ENCODE data around the gene BCDIN3D.

The BCDIN3D gene

GRCh38 chr12:49794021-49794420 is 48.9 kb downstream of the BCDIN3D start:
- DNase-seq: no peak

DNA sequence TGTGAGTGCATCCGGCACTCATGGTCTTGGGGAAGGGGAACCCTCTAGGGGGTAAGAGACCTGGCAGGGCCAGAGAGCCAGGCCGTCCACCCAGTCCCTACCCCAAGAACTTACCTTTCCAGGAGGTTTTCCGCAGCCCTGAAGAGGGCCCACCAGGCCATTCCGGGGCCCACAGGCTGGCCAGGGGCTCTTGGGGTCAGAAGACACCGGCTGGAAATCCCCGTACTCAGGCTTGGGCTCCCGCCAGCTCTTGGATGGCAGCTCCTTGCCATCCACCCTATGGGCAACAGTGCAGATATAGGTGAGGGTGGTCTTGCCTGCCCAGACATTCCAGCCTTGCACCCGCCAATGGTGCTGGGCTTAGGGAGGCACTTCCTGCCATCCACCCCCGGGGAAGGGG is 49.3 kb downstream of the BCDIN3D start:
- no peak for DNase-seq

DNA sequence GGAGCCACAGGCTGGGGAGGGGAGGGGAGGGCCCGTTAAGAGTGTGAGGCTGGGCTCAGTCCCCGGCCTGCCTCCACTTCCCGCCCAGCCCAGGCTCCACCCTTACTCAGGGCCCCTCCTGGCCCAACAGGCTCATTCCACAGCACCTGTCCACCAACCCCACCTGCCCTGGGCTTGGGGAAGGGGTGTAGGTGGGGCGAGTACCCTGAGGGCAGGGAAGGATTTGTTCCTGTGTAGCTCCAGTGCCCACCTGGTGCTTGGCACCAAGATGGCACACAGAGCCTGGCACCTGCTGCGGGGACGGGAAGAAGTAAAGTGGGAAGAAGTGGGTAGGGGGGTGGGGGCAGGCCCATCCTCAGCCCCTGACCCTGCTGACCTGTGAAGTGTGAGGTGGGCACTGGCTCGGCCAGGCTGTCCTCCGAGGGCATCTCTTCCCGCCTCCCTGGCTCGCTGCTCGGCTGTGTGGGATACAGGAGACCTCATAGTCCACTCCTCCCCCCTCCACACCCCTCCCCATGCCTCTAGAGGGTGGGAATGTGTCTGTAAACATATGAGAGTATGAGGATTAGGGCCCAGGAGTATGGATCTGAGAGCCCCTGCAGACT is 49.8 kb downstream of the BCDIN3D start:
- DNase-seq: no peak

DNA sequence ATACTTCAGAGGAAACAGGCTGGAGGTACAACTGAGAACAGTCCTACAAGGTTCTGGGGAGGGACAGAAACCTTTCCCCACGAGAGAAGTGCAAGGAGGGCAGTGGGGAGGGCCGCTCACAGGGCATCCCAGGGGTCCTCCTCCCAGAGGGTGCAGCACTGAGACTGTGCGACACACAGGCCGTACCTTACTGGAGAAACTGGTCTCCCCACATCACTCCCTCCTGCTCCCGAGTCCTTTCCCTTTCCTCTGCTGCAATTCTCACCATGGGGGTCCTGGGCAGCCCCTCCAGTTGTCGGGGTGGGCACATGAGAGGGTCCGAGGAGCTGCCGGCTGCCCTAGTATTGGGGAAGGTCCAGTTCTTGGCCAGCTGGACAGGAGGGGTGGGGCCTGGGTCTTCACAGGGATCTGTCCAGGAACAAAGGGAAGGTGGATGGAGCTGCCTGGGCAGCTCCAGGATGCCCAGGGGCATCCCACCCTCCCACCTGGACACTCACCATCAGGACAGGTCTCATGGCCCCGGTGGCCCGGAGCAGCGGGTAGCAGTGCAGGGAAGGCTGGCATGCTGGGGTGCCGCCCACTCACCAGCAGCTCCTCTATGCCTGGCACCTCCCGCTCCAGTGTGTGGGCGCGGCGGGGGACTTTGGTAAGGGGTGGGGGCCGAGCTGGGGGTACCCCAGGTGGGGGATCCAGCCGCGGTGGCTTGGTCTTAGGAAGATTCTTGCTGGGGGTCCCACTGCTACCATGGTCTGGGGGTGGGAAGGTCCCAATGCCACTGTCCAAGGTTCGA is 50.5 kb downstream of the BCDIN3D start:
- no peak for DNase-seq

DNA sequence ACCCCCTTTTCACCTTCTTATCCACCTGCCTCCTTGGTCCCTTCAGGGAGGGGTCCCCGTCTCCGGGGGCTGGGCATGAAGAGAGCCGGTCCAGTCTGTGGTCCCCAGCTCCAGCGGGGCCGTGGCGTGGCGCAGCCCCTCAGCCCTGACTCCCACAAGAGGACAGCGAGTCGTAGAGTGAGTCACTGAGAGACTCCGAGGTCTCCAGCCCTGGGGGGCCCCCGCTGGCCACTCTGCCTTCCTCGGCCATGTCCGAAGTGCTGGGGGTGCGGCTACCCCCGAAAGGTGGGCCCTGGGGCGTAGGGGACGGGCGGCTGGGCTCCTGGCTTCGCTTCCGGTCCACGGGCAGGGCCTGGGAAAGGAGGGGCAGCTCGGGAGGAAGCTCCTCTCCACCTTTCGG is 51.2 kb downstream of the BCDIN3D start:
- no peak for DNase-seq

DNA sequence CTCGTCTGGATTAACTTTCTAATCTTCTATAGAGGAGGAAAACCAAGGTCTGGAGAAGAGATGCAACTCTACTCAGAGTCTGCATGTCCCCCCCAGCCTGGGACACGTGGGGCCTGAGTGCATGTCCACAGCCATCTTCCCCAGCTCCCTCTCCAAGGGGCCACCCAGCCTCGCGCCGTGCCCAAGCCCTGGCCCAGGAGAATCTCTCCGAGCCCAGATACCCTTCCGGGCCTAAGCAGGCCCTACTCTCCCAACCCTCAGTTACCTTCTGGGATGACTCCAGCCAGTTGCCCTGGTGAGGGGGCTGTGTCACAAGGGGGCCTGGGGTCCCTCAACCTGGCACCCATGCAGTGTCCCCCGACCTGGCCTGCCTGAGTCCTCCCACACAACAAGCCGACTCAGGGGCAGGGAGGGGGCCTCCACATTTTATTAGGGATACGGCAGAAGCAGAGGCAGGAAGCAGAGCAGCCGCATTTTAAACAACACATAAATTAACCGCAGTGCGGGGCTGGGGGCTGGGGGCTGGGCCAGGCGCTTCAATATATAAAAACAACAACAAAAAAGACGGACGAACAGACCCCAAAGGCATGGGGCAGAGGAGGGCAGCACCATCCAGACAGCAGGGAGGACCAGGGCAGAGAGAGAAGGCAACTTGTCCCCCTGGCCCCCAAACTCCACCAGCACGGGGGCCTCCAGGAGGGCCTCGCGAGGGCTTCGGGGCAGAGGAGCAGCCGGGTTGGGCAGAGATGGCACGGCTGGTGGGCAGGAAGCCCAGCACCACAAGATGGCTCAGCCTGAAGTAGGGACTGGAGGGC is 52.0 kb downstream of the BCDIN3D start:
- DNase-seq: no peak

GRCh38 chr12:49789992-49790391 is 52.9 kb downstream of the BCDIN3D start:
- no peak for DNase-seq

- no peak for DNase-seq
These were observed 55.2 kb downstream of the BCDIN3D start for GRCh38 chr12:49787672-49788071.
